RWPE1 (cell line): ENCODE results near the gene ETV1.

Experiments
- CTCF ChIA-PET: fragments of 350-600 bp; sonication (Branson Sonifier 250); formaldehyde crosslinking; extraction: SDS; loops from one replicate; lab custom pipeline; 2021; lab: Yijun Ruan, JAX
- POLR2A ChIA-PET: fragments of 400-600 bp; formaldehyde crosslinking; extraction: SDS; loops from one replicate; lab custom pipeline; 2020; ENCODE audit warnings: antibody characterized with exemption; ENCODE audit not compliant: low non-redundant PET; lab: Yijun Ruan, JAX
- DNase-seq: peaks from one replicate; pipeline ENCODE4 v3.0.0; 2012; ENCODE audit warnings: low spot score
- H3K27ac ChIP-seq: fragments of 450-650 bp; 2 replicates; pipeline ENCODE4 v1.5.1; 2017
- TF ChIP-seq, protein P1 (sequence below): fragments of 450-650 bp; conservative IDR thresholded peaks from 2 replicates; pipeline ENCODE4 v1.5.1; 2017; ENCODE audit warnings: low read depth, mild to moderate bottlenecking

ETV1 gene

DNA sequence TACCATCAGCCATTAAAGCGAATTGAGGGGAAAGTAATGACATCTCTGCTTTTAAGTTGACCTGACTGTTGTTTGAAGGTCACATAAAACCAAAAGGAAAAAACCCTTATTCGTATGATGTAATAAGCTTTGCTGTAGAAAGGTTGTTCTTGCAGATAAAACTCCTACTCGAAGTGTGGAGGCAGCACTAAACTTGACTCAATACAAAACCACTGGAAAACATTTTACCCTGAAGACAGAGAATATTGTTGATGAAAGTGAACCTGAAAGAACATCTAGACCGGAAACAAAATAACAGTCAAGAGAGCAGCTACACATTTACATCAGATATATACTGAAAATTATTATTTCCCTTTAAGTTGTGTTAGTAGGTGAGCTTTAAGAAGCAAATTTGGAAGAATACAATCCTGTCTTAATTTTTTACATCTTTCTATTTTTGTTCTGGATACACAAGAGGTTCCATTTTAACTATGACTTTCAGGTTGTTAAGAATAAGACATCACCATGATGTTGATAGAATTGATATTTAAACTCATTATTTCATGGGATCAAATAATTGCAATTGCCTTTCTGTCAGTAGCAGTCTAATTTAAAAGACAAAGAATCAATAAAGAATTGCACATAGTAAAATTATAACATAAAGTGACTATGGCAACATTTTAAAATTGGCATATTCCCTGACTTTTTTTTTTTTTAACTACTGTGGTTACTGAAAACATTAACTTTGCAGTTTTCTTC is 6.4 kb downstream of the ETV1 start:
- CTCF ChIA-PET = interaction anchor here (0.6 to 0.8 kb wide), 2 partner anchors 69 to 116 kb away, joined by 3 to 4 read pairs; no protein-coding TSS in a partner anchor
- TF ChIP-seq, protein P1, sequence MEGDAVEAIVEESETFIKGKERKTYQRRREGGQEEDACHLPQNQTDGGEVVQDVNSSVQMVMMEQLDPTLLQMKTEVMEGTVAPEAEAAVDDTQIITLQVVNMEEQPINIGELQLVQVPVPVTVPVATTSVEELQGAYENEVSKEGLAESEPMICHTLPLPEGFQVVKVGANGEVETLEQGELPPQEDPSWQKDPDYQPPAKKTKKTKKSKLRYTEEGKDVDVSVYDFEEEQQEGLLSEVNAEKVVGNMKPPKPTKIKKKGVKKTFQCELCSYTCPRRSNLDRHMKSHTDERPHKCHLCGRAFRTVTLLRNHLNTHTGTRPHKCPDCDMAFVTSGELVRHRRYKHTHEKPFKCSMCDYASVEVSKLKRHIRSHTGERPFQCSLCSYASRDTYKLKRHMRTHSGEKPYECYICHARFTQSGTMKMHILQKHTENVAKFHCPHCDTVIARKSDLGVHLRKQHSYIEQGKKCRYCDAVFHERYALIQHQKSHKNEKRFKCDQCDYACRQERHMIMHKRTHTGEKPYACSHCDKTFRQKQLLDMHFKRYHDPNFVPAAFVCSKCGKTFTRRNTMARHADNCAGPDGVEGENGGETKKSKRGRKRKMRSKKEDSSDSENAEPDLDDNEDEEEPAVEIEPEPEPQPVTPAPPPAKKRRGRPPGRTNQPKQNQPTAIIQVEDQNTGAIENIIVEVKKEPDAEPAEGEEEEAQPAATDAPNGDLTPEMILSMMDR = no peak
- DNase-seq = no peak
- H3K27ac ChIP-seq = no peak overlapping the region
- POLR2A ChIA-PET = no interaction called here

- CTCF ChIA-PET = interaction anchor here (0.8 kb wide), 1 partner anchor 19 kb away, joined by 4 read pairs; no protein-coding TSS in a partner anchor
- peak; percentile 88 for DNase-seq
- no peak overlapping the region for H3K27ac ChIP-seq
- TF ChIP-seq, protein P1 = no peak
- POLR2A ChIA-PET = no interaction called here
These were observed 8.4 kb downstream of the ETV1 start for GRCh38 chr7:13981070-13981469.

GRCh38 chr7:13980474-13980873 is 9.0 kb downstream of the ETV1 start:
- POLR2A ChIA-PET = no interaction called here
- TF ChIP-seq, protein P1 = no peak
- CTCF ChIA-PET = interaction anchor here (0.6 to 0.8 kb wide), 3 partner anchors 20 to 1522 kb away, joined by 3 to 7 read pairs (median 4); no protein-coding TSS in a partner anchor
- no peak overlapping the region for H3K27ac ChIP-seq
- DNase-seq = no peak

DNA sequence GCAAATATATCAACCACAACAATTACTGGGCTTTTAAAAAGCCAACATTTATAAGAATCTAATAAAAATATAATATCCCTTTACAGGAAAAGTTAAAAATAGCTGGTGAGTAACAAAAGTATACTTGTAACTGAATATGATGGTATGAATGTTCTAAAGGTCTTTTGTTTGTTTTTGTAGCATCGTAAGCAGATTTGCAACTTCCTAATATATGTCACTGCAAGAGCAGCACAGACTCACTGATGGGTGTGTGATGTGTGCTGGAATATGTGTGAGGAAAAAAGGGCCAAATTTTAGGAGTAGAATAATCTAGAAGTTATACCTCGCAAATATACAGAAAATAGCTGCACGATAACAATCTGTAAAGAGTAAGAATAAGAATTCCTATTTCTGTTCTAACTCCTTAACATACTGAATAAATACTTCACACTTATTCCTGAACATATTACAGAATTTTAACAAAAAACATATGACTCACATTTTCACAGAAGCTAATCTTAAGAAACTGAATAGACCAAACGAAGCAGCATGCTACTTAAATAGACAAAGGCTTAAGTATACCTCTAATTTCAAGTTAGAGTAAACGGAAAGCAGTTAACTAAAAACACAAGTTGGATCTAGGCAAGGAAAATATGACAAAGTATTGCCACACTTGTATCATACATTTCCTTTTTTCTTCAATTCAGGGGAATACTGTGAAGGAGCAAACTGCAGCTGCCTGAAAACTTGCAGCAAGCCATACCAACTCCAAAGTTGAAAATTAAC is 9.6 kb downstream of the ETV1 start:
- DNase-seq = no peak
- TF ChIP-seq, protein P1 = no peak
- ChIA-PET CTCF (interaction anchor here (0.6 kb wide), 2 partner anchors 414 to 1521 kb away, joined by 3 to 7 read pairs; no protein-coding TSS in a partner anchor), POLR2A (no interaction called here)
- no peak overlapping the region for H3K27ac ChIP-seq

GRCh38 chr7:13976594-13976993 is 12.9 kb downstream of the ETV1 start:
- POLR2A ChIA-PET = no interaction called here
- TF ChIP-seq, protein P1 = no peak
- no peak overlapping the region for H3K27ac ChIP-seq
- CTCF ChIA-PET = no interaction called here
- DNase-seq = no peak

DNA sequence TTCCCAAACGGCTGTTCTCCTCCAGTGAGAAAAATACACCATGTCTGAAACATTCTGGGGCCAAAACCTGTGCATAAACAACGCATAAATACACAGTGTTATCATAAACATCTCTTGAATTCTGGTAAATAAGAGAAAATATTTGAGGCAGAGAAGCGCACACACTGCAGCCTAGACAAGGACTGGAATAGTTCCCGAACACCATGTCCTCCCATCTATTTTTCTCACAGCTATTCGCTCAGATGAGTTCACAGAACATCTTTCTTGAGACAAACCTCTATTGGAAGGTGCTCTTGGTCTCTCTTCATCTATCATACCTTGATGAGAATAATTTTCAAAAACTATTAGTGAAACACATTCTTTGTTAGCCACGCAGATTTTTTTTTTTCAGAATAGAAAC is 24.4 kb downstream of the ETV1 start:
- CTCF ChIA-PET = no interaction called here
- TF ChIP-seq, protein P1 = no peak
- no peak overlapping the region for H3K27ac ChIP-seq
- no peak for DNase-seq
- POLR2A ChIA-PET = no interaction called here
